GM18517 (cell line): ENCODE data around the gene STARD13.

Source experiments
- ATAC-seq: cut with Tn5 transposase; IDR thresholded peaks from one replicate; pipeline ENCODE4 v1.9.1; 2021; ENCODE audit warnings: mild to moderate bottlenecking, moderate library complexity; ENCODE audit not compliant: unreplicated experiment

The STARD13 gene

GRCh38 chr13:33229446-33230177 is 55.9 kb downstream of the STARD13 start:
- ATAC-seq, result no peak

GRCh38 chr13:33228648-33229445 is 56.7 kb downstream of the STARD13 start:
- peak; percentile 88 for ATAC-seq

DNA sequence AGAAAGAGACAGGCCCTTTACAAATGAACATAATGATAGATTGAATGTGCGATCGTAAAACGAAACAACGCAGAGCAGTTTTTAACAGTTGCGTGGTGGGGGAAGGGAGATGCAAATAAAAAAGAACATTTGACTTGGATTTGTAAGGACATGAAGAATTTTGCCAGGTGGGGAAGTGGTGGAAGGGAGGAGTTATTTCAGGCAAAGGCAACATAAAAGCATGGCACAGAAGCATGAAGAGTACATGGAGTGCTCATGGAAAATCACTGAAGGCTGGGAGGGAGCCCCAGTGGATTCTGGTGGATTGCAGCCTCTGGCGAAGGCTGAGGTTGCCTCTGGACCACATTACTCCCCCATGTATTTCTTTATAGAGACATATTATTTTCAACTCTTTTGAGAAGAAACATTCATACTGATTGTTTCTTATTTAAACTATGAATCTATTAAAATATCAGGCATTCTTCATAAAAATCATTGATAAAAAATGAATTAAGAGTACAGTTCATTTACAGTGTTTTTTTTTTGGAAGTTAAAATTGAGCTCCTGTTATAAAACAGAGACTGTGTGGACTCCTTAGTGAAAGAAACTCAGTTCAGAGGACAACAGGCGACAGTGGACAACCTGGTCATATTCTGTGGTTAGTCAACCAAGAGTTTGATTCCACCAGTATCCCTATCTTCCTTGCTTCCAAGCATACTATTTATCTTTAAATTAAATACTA is 57.5 kb downstream of the STARD13 start:
- no peak for ATAC-seq

GRCh38 chr13:33224686-33225085 is 60.9 kb downstream of the STARD13 start:
- ATAC-seq, result no peak

- ATAC-seq, result no peak
Observed at GRCh38 chr13:33224191-33224590, 61.4 kb downstream of the STARD13 start.

DNA sequence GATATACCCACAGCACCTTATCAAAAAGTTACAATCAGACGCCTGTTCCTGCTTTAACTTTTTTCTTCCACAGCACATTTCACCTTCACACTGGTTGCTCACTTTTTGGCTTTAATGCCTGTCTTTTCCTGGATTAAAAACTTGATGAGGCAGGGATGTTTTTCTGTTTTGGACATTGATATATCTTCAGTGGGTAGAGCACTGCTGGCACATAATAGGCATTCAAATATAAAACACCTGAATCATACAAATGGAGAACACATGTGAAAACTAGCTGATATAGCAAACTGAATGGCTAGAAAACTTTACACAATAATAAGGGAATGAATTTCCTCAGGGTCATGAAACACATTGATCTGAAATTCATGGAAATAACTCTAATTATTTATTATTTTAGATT is 65.6 kb downstream of the STARD13 start:
- no peak for ATAC-seq

DNA sequence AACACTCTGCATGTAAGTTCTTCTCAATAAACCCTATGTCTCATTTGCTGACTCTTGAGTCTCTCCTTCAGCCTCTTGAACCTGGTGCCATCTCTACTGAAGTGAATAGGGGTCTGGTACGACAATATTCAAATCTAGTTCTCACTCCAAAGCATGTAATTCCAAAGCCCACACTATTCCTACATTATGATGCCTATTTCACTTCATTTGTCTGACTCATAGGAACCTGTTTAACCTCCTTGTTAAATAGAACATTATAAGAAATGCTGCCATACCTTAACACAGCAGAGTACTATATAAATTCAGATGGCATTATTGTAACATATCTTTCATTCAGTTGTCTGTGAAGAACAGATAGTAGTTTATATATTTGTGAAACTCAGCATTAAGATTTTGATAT is 67.1 kb downstream of the STARD13 start:
- no peak for ATAC-seq

GRCh38 chr13:33218020-33218419 is 67.5 kb downstream of the STARD13 start:
- no peak for ATAC-seq

GRCh38 chr13:33217256-33217655 is 68.3 kb downstream of the STARD13 start:
- no peak for ATAC-seq

GRCh38 chr13:33213797-33214196 is 71.8 kb downstream of the STARD13 start:
- ATAC-seq, result no peak

DNA sequence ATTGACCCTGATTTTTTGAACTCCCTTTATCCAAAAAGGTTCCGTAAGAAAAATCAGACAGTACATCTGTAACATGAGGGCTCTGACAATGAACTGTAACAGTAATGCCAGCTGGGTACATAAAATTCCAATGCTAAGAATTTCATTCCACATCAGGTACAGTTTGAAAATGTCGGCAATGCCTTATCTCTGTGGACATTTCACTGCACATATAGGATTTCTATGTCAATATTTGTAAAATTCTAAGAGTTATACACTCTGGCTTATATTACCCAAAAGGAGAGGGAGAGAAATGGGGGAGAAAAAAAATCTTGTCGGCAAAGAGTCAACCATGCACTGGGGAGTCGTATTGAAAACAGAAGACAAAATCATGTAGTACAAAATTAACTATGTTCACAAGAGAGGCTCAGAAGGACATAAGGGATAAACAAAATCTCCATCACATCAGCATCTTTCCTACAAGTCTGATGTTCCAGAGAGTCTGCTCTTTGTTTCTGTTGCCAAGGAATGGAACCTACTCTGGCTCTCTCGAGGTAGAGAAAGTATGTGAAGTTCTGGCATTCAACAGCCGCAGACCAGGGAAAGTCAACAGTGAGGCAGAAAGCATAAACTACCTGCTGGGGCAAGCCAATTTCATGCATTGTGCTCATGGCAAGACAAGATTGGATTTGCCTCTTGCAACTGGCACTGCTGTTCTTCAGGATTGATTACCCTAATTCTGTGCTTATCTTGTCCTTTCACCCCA is 72.4 kb downstream of the STARD13 start:
- ATAC-seq, result no peak

DNA sequence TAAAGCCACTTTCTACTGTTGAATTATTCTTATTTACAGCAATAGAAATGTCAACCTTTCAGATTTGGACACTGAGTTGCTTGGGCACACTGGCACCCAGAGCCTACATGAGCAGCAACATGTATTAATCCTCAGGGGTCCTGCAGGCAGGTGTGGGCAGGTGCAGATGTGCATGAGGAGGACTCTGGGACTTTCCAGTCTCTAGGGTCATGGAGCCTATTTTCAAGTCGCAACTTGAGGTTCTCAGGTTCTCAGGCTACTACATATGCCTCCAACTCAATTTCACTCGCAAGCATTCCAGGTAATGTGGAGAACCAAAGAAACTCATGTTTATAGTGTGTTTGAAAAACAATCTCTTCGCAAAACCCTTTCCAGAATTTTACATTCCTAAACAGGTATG is 73.2 kb downstream of the STARD13 start:
- no peak for ATAC-seq

- no peak for ATAC-seq
Observed at GRCh38 chr13:33210090-33210489, 75.5 kb downstream of the STARD13 start.

DNA sequence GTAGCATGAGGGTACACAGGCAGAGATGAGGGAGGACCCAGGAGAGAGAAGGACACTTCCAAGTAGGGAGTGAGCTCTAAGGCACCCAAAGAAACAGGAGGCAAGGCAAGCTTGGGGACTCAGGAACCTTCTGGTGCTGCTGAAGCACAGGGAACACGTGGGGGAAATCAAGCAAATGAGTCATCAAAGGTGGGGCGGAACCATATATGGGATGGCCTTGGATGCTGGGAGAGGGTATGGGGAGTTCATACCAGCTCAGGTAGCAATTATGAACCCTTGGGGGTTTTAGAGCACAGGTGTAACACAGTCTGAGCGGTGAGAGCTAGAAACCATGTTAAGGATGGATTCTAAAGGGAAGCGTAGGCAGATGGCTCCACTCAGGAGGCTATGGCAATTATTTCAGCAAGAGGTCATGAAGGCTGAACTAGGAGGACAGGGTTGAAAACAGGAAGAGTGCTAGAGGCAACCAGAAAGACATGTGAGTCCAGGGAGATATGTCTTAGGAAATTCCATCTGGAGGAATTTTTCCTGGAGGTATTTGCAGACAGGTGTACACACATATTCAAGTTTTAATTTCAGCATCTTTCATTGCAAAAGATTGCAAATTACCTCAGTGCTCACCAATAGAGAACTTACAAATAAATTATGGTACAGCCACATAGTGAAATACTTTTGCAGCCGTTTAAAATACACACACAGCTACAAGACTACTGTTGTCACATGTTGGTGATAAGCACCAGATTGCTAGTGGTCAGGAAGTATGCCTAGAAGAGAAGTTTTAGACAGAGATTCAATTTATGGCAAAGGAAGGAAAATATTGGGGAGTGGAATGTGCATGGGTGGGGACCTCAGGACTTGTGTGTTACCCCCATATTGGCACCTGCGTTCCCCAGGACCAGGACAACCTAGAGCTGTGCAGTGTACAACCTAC is 77.0 kb downstream of the STARD13 start:
- ATAC-seq, result no peak

DNA sequence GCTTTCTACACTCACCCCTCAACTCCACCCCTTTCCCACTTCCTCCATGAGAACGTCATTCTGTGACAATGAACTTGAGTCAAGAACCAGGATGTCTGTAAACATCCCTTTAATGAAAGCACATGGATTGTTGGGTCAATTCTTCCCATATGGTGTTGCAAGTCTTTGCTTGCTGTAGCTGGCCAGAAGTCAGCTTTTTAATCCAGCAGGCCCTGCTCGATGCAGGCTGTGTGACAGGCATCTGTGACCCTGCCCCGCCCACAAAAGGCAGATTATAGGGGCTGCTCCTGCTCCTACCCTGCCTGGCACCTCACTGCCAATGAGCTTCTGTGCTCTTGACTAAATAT is 78.0 kb downstream of the STARD13 start:
- ATAC-seq, result no peak

- no peak for ATAC-seq
Observed at GRCh38 chr13:33206945-33207614, 78.5 kb downstream of the STARD13 start.

DNA sequence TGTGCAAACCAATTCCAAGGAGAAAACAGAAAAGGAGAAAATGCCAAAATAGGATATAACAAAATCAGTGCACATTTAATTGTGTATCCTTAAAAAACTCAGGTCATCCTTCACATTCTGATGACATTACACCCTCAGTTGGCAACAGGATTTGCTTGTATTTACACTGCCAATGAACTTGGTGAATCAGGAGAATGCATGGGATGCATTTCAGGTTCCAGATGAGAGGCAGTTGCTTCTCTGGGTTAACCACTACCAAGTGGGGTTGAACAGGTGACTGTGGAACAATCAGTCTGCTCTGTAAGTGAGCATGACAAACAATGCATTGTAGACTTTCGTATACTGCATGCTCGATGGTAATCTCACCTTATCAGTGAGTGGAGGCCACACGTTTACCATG is 79.1 kb downstream of the STARD13 start:
- no peak for ATAC-seq

DNA sequence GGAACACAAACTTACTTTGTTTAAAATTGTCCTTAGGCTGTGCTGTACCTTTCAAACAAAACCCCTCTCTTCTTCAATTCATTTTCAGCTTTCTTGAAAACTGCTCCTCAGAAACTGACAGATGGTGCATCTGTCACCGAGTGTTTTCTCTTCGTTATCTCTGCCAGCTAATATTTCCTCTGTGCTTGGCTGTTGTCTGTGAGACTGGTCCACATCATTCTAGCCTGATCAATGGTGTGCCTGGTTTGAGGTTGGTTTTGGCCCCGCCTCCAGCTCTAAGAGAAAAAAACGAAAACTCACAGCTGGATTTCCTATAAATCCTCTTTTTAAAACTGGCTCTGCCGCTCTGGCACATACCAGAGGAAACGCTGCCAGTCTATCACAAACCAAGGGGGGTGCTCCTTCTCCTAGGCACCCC is 79.7 kb downstream of the STARD13 start:
- no peak for ATAC-seq

- no peak for ATAC-seq
Observed at GRCh38 chr13:33205224-33205623, 80.3 kb downstream of the STARD13 start.
